Activated CD8-positive, alpha-beta memory T cell treated with anti-CD3 and anti-CD28 coated beads, Interleukin-2, amount 50 U/mL, for 4 hours (primary cell): ENCODE results near the gene KXD1.
A peak's percentile ranks its signal among the peaks of the same experiment; 100 is the strongest.

Source experiments
- DNase-seq: peaks from one replicate; pipeline ENCODE4 v3.0.0-alpha.2; 2020

KXD1 gene

DNA sequence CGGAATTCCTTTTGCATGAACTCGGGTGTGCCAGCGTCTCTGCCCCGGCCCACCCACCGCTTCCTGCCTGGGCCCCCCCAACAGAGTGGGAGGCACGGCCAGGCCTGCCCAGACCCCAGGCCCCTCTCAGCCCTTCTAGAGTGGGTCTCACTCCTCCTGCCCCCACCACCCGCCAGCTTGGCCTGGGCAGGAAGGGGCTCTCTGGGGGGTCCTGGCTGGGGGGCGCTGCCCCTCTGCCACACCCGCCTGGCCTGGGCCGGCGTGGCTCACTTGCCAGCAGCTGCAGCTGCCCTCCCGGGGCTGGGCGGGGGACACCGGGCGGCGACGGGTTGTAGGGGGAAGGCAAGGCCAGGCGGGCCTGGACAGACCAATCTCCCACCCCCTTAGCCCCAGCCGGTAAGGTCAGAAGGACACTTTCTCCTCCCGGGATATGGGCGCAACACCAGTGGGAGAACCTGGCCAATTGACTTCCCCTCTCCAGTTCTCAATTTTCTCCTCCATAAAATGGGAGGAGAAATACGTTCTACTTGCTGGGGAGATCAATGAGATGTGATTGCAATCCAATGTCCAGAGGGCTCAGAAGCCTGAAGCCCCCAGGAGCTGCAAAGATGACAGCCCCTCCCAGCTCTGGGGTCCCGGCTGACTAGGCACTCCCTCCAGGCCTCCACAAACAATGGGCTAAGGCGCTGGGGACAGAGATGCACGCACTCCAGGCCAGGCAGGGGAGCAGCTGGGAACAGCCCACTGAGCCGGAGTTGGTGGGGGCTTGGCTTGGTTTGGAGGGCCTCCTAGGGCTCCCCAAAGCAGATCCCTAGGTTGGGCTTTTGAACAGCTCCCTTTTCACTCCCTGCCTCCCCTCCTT, 46.5 kb downstream of the KXD1 start:
- no peak for DNase-seq

DNA sequence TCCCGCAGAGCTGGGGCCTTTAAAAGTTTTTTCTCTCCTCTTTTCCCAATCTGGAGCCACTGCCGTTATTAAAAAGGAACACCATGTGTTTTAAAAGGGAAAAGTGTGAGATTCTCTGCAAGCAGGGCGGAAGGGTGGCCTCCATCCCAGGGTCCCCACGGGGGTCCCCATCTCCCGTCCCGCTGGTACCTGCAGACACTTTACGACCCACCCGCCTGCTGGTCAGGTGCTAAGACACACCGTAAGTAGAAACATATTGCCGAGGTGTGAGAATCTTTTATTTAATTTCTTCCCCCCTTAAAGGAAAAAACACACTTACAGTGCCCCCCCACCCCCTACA, 47.1 kb downstream of the KXD1 start:
- no peak for DNase-seq

DNA sequence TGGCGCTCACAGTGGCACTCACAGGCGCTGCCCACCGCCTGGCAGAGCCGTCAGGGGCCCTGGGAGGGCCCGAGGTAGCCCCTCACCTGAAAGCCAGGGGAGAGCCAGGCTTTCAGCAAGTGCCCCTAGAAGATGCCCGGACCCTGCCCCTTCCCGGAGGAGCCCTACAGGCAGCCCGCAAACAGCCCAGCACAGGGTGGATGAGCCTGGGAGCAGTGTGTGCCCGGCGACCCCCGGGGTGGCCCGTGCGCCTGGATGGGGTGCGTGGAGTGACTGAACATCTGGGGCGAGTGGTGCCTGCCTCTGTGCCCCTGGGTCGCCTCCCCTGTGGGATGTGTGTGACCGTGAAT, 47.5 kb downstream of the KXD1 start:
- no peak for DNase-seq

GRCh38 chr19:18605546-18606280, 48.0 kb downstream of the KXD1 start:
- no peak for DNase-seq

- no peak for DNase-seq
Observed at GRCh38 chr19:18606281-18607225, 48.9 kb downstream of the KXD1 start, which contains the start of gene CRLF1. Gene CRLF1 (minus strand): TSS chr19:18606799. CDS start chr19:18606656, 143 bp downstream.

GRCh38 chr19:18607226-18608101, 49.8 kb downstream of the KXD1 start:
- DNase-seq = peak; percentile 49

DNA sequence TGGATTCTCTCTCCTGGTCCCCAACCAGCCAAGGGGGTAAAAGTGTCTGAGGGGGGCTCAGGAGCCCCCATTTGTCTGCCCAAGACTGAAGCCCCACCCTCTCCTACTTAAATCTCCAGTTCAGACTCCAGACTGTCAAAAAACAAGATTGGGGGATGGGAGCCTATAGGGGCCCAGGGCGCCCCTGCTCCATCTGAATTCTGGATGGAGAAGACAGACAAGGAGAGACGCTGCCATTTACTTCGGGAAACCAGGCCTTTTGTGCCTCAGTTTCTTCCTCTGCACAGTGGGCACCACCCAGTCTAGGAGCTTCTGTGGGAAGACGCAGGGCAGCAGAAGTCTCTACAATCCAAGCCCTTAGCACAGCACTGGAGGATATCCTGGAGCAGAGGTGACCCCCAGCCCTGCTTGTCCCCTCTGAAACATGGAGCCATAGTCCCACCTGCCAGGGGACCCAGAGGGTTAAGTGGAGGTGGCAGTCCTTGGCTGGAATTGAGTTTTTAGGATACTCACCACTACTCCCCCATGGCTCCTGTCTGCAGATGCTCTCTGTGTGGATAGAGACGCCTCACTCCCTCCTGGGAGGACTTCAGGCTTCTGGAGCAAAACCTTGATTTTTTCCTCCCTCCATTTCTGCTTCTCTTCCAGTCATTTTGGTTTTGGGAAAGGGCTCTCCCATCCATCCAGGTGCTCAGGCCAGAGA, 50.6 kb downstream of the KXD1 start:
- DNase-seq = no peak

- no peak for DNase-seq
Observed at GRCh38 chr19:18608805-18609716, 51.4 kb downstream of the KXD1 start.

DNA sequence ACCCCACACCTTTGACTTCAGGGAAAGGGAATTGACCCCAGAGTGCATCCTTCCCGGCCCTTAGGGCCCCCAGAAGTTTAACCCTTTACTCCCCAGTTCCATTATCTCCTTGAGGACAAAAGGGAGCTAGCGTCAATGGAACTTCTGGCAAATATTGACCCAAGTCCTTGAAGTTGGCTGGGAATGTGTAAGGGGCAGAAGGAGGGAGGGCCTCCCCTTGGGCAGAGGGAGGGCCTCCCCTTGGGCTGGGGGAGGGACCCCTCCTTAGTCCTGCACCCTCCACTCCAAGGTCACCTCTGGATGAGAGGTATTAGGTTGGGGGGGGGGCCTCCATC, 52.0 kb downstream of the KXD1 start:
- no peak for DNase-seq

DNA sequence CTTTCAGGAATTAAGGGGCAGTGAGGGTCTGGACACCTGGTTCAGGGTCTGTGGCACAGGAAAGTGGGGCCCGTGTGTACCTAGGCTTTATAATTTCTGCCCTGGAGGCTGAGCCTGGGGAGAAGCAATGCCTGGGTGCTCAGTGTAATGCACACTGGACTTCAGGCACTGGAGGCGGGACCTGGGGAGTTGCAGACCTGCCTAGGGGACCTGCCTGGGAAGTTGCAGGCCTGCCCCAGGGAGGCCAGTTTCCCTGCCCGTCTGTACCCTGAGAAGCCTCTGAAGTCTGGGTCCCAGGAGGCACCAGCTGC, 52.5 kb downstream of the KXD1 start:
- DNase-seq = no peak

GRCh38 chr19:18610556-18611326, 53.1 kb downstream of the KXD1 start:
- DNase-seq = no peak

DNA sequence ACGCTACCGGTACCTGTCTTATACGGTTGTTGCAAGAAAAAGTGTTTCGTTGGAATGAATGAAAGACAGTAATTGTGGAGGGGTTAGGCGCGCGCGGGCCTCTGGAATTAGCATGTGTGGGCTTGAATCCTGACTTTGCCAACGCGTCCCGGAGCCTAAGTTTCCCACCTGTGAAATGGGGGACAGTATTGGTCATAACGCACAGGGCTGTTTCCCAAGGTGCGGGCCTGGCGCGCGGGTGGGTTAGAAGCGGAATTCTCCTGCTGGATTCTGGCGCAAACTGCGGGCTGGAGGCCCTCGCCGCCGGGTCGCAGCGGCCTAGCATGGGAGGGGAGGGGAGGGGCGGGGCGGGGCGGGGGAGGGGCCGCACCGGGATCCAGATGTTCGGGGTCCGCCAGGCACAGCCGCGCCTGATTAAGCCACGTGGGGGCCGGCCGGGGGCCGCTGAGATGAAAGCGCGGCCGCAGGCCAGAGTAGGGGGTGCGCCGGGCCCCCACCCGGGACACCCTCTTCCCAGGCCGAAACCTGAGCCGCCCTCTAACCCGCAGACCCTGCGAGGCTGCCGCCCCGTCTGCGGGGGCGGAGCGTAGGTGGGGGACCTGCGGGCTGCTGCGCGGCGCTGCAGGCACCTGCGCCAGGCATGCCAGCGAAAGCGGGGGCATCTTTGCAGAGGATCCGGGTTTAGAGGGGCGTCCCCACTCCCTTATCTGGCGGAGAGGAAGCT, 53.8 kb downstream of the KXD1 start:
- peak; percentile 44 for DNase-seq

GRCh38 chr19:18612051-18612771, 54.5 kb downstream of the KXD1 start:
- no peak for DNase-seq

DNA sequence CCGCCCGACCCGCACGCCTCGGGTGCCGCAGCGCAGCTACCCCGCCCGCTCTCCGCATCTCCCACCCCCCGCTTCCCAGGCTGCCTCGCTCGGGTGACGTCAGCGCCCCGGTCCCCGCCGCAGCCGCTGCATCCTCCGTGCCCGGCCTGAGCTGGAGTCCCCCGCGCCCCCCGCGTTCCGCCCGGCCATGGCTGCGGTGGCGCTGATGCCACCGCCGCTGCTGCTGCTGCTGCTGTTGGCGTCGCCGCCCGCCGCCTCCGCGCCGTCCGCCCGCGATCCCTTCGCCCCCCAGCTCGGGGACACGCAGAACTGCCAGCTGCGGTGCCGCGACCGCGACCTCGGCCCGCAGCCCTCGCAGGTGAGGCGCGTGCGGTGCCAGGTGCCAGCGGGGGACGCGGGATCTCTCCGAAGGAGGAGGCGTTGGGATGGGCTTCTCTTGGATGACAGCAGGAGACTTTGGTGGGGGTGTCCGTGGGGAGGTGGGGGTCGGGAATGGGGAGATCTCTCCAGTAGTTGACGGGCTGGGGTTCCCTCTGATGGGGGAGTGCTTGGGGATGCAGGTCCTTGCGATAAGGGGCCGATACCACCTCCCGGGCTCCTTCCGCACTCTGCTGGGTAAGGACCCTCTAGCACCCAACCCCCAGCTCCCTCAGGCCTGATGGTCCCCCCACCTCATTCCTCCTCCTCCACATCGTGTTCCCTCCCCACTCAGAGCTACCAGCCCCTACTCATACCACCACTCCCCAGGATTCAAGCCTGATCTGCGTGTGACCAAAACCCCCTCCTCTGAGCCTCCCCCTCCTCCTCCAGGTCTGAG, 55.3 kb downstream of the KXD1 start, which contains the start of gene TMEM59L:
Gene TMEM59L (plus strand): TSS at position 99 of the 817 bp plus-strand sequence. CDS start 89 bp downstream, at position 188.
- DNase-seq = peak; percentile 52

GRCh38 chr19:18613589-18614234, 56.0 kb downstream of the KXD1 start:
- DNase-seq = no peak

DNA sequence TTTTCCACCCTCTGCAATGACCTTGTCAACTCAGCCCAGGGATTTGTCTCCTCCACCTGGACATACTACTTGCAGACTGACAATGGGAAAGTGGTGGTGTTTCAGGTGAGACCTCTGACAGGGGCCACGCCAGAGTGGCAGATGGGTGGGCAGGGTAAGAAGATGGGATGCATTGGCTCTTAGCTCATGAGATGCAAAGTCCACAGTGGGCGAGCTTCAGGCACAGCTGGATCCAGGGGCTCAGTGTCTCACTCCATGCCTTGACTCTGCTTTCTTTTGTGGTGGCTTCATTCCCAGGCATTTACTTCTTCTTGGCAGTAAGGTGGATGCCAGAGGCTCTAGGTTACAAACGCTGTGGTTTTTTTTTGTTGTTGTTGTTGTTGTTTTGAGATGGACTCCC, 58.4 kb downstream of the KXD1 start:
- no peak for DNase-seq

DNA sequence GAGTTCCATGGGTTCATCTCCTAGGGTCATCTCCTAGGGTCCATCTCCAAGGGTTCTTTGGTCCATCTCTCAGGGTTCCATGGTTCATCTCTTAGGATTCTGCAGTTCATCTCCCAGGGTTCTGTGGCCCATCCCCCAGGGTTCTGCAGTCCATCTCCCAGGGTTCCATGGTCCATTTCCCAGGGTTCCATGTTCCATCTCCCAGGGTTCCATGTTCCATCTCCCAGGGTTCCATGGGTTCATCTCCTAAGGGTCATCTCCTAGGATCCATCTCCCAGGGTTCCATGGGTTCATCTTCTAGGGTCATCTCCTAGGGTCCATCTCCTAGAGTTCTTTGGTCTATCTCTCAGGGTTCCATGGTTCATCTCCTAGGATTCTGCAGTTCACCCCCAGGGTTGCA, 59.9 kb downstream of the KXD1 start:
- DNase-seq = no peak
